HEK293 (cell line): Measurements from ENCODE around the gene CSF1.

Source experiments
- CTCF ChIA-PET: fragments of 350-600 bp; formaldehyde crosslinking; extraction: SDS; loops from one replicate; lab custom pipeline; 2021; ENCODE audit warnings: antibody characterized with exemption; lab: Yijun Ruan, JAX
- POLR2A ChIA-PET: fragments of 300-600 bp; formaldehyde crosslinking; extraction: SDS; loops from one replicate; lab custom pipeline; 2020; ENCODE audit warnings: antibody characterized with exemption, inconsistent platforms; lab: Yijun Ruan, JAX
- H3K27ac ChIP-seq: fragments of 200-500 bp; sonication (Bioruptor generic); 2 replicates; pipeline ENCODE4 v1.5.1; 2014; ENCODE audit warnings: low read depth, low read length, control low read depth, inconsistent platforms; ENCODE audit errors: extremely low read depth
- H3K36me3 ChIP-seq, 2 experiments: fragments of 200-500 bp in 1 of 2; sonication (Bioruptor generic) in 1 of 2; 1 replicate in 1 of 2; 2 replicates in 1 of 2; pipeline ENCODE4 v1.5.1; 2014 to 2017; ENCODE audit warnings: inconsistent platforms in 2 of 2, low read length in 2 of 2; ENCODE audit not compliant: control insufficient read depth in 2 of 2, insufficient read depth in 1 of 2
- H3K4me1 ChIP-seq: fragments of 200-500 bp; sonication (Bioruptor generic); 2 replicates; pipeline ENCODE4 v1.5.1; 2014; ENCODE audit warnings: mild to moderate bottlenecking, low read length, inconsistent platforms; ENCODE audit not compliant: control insufficient read depth, insufficient read depth
- H3K4me3 ChIP-seq: 2 replicates; pipeline ENCODE4 v1.5.1; 2011; ENCODE audit warnings: low read depth, mild to moderate bottlenecking, control low read depth, low read length, moderate library complexity
- H3K9me3 ChIP-seq: fragments of 200-500 bp; sonication (Bioruptor generic); 2 replicates; pipeline ENCODE4 v1.5.1; 2014; ENCODE audit warnings: low read depth, low read length, inconsistent platforms; ENCODE audit not compliant: control insufficient read depth, insufficient read depth
- GLIS2 ChIP-seq: fragments of 450-650 bp; formaldehyde crosslinking; IDR thresholded peaks from 2 replicates; pipeline ENCODE4 v1.5.1; 2016; ENCODE audit warnings: missing biosample characterization, missing genetic modification characterization
- HIC1 ChIP-seq: fragments of 450-650 bp; formaldehyde crosslinking; IDR thresholded peaks from 2 replicates; pipeline ENCODE4 v1.5.1; 2016; ENCODE audit warnings: missing biosample characterization, missing genetic modification characterization
- YY1 ChIP-seq: fragments of 450-650 bp; formaldehyde crosslinking; IDR thresholded peaks from 2 replicates; pipeline ENCODE4 v1.5.1; 2018; ENCODE audit warnings: missing biosample characterization, missing genetic modification characterization
- ZNF10 ChIP-seq: fragments of 450-650 bp; formaldehyde crosslinking; IDR thresholded peaks from 2 replicates; pipeline ENCODE4 v1.5.1; 2017; ENCODE audit warnings: missing biosample characterization, missing genetic modification characterization
- ZNF169 ChIP-seq: fragments of 450-650 bp; formaldehyde crosslinking; IDR thresholded peaks from 2 replicates; pipeline ENCODE4 v1.5.1; 2016; ENCODE audit warnings: missing biosample characterization, missing genetic modification characterization
- ZNF214 ChIP-seq: fragments of 450-650 bp; formaldehyde crosslinking; IDR thresholded peaks from 2 replicates; pipeline ENCODE4 v1.5.1; 2017; ENCODE audit warnings: missing biosample characterization, mild to moderate bottlenecking, missing genetic modification characterization, borderline replicate concordance
- ZNF239 ChIP-seq: fragments of 450-650 bp; formaldehyde crosslinking; IDR thresholded peaks from 2 replicates; pipeline ENCODE4 v1.5.1; 2016; ENCODE audit warnings: missing biosample characterization, missing genetic modification characterization
- ZNF248 ChIP-seq: fragments of 450-650 bp; formaldehyde crosslinking; IDR thresholded peaks from 2 replicates; pipeline ENCODE4 v1.5.1; 2017; ENCODE audit warnings: missing biosample characterization, missing genetic modification characterization
- ZNF391 ChIP-seq: fragments of 450-650 bp; formaldehyde crosslinking; IDR thresholded peaks from 2 replicates; pipeline ENCODE4 v1.5.1; 2016; ENCODE audit warnings: low read depth, missing biosample characterization, missing genetic modification characterization, borderline replicate concordance
- ZNF513 ChIP-seq: fragments of 450-650 bp; IDR thresholded peaks from 2 replicates; pipeline ENCODE4 v1.5.1; 2018; ENCODE audit warnings: missing biosample characterization, missing genetic modification characterization
- ZNF514 ChIP-seq: fragments of 450-650 bp; formaldehyde crosslinking; IDR thresholded peaks from 2 replicates; pipeline ENCODE4 v1.5.1; 2016; ENCODE audit warnings: missing biosample characterization, missing genetic modification characterization
- ZNF530 ChIP-seq: fragments of 450-650 bp; formaldehyde crosslinking; IDR thresholded peaks from 2 replicates; pipeline ENCODE4 v1.5.1; 2016; ENCODE audit warnings: low read depth, missing biosample characterization, missing genetic modification characterization
- ZNF560 ChIP-seq: fragments of 450-650 bp; formaldehyde crosslinking; IDR thresholded peaks from 2 replicates; pipeline ENCODE4 v1.5.1; 2017; ENCODE audit warnings: missing biosample characterization, missing genetic modification characterization, borderline replicate concordance
- ZNF626 ChIP-seq: fragments of 450-650 bp; sonication (Bioruptor Pico); formaldehyde crosslinking; IDR thresholded peaks from 2 replicates; pipeline ENCODE4 v1.5.1; 2018; ENCODE audit warnings: missing biosample characterization, missing genetic modification characterization, inconsistent platforms
- ZNF664 ChIP-seq: fragments of 450-650 bp; formaldehyde crosslinking; IDR thresholded peaks from 2 replicates; pipeline ENCODE4 v1.5.1; 2016; ENCODE audit warnings: missing biosample characterization, missing genetic modification characterization
- ZNF768 ChIP-seq: fragments of 450-650 bp; formaldehyde crosslinking; IDR thresholded peaks from 2 replicates; pipeline ENCODE4 v1.5.1; 2018; ENCODE audit warnings: missing biosample characterization, mild to moderate bottlenecking, missing genetic modification characterization
- TF ChIP-seq, protein P1 (sequence below): fragments of 450-650 bp; formaldehyde crosslinking; IDR thresholded peaks from 2 replicates; pipeline ENCODE4 v1.5.1; 2016; ENCODE audit warnings: missing biosample characterization, missing genetic modification characterization
- TF ChIP-seq, protein P2 (sequence below): fragments of 450-650 bp; formaldehyde crosslinking; IDR thresholded peaks from 2 replicates; pipeline ENCODE4 v1.5.1; 2016; ENCODE audit warnings: missing biosample characterization, missing genetic modification characterization
- TF ChIP-seq, protein P3 (sequence below): fragments of 450-650 bp; formaldehyde crosslinking; IDR thresholded peaks from 2 replicates; pipeline ENCODE4 v1.5.1; 2017; ENCODE audit warnings: missing biosample characterization, mild to moderate bottlenecking, missing genetic modification characterization, moderate library complexity
- TF ChIP-seq, protein P4 (sequence below): fragments of 450-650 bp; formaldehyde crosslinking; IDR thresholded peaks from 2 replicates; pipeline ENCODE4 v1.5.1; 2017; ENCODE audit warnings: missing biosample characterization, missing genetic modification characterization

CSF1 gene

GRCh38 chr1:109929588-109930251, 19.1 kb downstream of the CSF1 start:
- Histone ChIP-seq H3K36me3 (peaks cover 0 to 54% of the 10 kb centered on the region in 2 experiments; a peak in 1 of 3 replicates), H3K4me1 (no peaks in the 10 kb centered on the region), H3K9me3 (no peaks in the 10 kb centered on the region), H3K27ac (no peak overlapping the region), H3K4me3 (no peak overlapping the region)
- CTCF ChIA-PET, result interaction anchor here (0.6 to 3.6 kb wide), 5 partner anchors 47 to 153 kb away, joined by 3 to 15 read pairs (median 5); partner anchors contain the start of gene AHCYL1
- POLR2A ChIA-PET, result interaction anchor here (1.0 kb wide), 1 partner anchor 54 kb away, joined by 4 read pairs; the partner anchor contains the start of gene AHCYL1
- no peak for TF ChIP-seq ZNF530 (tag by site-specific recombination)
- no peak for TF ChIP-seq ZNF514 (tag by site-specific recombination)
- no peak for TF ChIP-seq ZNF169 (tag by site-specific recombination)
- TF ChIP-seq, protein P1, sequence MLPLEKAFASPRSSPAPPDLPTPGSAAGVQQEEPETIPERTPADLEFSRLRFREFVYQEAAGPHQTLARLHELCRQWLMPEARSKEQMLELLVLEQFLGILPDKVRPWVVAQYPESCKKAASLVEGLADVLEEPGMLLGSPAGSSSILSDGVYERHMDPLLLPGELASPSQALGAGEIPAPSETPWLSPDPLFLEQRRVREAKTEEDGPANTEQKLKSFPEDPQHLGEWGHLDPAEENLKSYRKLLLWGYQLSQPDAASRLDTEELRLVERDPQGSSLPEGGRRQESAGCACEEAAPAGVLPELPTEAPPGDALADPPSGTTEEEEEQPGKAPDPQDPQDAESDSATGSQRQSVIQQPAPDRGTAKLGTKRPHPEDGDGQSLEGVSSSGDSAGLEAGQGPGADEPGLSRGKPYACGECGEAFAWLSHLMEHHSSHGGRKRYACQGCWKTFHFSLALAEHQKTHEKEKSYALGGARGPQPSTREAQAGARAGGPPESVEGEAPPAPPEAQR (tag by site-specific recombination), result no peak
- no peak for TF ChIP-seq ZNF214 (tag by site-specific recombination)
- TF ChIP-seq, protein P2, sequence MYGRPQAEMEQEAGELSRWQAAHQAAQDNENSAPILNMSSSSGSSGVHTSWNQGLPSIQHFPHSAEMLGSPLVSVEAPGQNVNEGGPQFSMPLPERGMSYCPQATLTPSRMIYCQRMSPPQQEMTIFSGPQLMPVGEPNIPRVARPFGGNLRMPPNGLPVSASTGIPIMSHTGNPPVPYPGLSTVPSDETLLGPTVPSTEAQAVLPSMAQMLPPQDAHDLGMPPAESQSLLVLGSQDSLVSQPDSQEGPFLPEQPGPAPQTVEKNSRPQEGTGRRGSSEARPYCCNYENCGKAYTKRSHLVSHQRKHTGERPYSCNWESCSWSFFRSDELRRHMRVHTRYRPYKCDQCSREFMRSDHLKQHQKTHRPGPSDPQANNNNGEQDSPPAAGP (tag by site-specific recombination), result no peak
- TF ChIP-seq ZNF664 (tag by site-specific recombination), result no peak
- TF ChIP-seq, protein P3, sequence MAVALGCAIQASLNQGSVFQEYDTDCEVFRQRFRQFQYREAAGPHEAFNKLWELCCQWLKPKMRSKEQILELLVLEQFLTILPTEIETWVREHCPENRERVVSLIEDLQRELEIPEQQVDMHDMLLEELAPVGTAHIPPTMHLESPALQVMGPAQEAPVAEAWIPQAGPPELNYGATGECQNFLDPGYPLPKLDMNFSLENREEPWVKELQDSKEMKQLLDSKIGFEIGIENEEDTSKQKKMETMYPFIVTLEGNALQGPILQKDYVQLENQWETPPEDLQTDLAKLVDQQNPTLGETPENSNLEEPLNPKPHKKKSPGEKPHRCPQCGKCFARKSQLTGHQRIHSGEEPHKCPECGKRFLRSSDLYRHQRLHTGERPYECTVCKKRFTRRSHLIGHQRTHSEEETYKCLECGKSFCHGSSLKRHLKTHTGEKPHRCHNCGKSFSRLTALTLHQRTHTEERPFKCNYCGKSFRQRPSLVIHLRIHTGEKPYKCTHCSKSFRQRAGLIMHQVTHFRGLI (tag by site-specific recombination), result no peak
- no peak for TF ChIP-seq ZNF513 (tag by site-specific recombination)
- TF ChIP-seq YY1 (tag by site-specific recombination), result no peak
- TF ChIP-seq ZNF248 (tag by site-specific recombination), result no peak
- no peak for TF ChIP-seq ZNF239 (tag by site-specific recombination)

GRCh38 chr1:109930252-109930993, 19.8 kb downstream of the CSF1 start:
- H3K9me3 ChIP-seq, result no peaks in the 10 kb centered on the region
- H3K36me3 ChIP-seq, result peaks cover 0 to 47% of the 10 kb centered on the region in 2 experiments; a peak in 1 of 3 replicates
- POLR2A ChIA-PET, result interaction anchor here (1.0 kb wide), 1 partner anchor 54 kb away, joined by 4 read pairs; the partner anchor contains the start of gene AHCYL1
- H3K27ac ChIP-seq, result no peak overlapping the region
- no peaks in the 10 kb centered on the region for H3K4me1 ChIP-seq
- no peak overlapping the region for H3K4me3 ChIP-seq
- CTCF ChIA-PET, result interaction anchor here (0.8 to 3.6 kb wide), 5 partner anchors 46 to 300 kb away, joined by 3 to 15 read pairs (median 6); partner anchors contain the start of gene AHCYL1
- TF ChIP-seq ZNF768 (tag by site-specific recombination) (no peak), ZNF391 (no peak), ZNF626 (tag by site-specific recombination) (no peak), HIC1 (tag by site-specific recombination) (no peak), ZNF10 (tag by site-specific recombination) (no peak), GLIS2 (tag by site-specific recombination) (no peak), ZNF560 (tag by site-specific recombination) (no peak)
- TF ChIP-seq, protein P4, sequence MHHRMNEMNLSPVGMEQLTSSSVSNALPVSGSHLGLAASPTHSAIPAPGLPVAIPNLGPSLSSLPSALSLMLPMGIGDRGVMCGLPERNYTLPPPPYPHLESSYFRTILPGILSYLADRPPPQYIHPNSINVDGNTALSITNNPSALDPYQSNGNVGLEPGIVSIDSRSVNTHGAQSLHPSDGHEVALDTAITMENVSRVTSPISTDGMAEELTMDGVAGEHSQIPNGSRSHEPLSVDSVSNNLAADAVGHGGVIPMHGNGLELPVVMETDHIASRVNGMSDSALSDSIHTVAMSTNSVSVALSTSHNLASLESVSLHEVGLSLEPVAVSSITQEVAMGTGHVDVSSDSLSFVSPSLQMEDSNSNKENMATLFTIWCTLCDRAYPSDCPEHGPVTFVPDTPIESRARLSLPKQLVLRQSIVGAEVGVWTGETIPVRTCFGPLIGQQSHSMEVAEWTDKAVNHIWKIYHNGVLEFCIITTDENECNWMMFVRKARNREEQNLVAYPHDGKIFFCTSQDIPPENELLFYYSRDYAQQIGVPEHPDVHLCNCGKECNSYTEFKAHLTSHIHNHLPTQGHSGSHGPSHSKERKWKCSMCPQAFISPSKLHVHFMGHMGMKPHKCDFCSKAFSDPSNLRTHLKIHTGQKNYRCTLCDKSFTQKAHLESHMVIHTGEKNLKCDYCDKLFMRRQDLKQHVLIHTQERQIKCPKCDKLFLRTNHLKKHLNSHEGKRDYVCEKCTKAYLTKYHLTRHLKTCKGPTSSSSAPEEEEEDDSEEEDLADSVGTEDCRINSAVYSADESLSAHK (tag by site-specific recombination), result no peak
